ENCODE results near the gene UBL4B.
A peak's percentile ranks its signal among the peaks of the same experiment; 100 is the strongest.

UBL4B gene

GRCh38 chr1:110112656-110113055, 413 bp downstream of the UBL4B start:
- no peak overlapping the region for H3K4me3 ChIP-seq (ENCODE audit: low read depth, low read length)

- H3K4me3 ChIP-seq (ENCODE audit: low read depth, low read length), result no peak overlapping the region
Observed at GRCh38 chr1:110113551-110113950, 1.3 kb downstream of the UBL4B start.

- no peak overlapping the region for H3K4me3 ChIP-seq (ENCODE audit: low read depth, low read length)
Observed at GRCh38 chr1:110114173-110114572, 1.9 kb downstream of the UBL4B start.

GRCh38 chr1:110114784-110115183, 2.5 kb downstream of the UBL4B start:
- H3K4me3 ChIP-seq (ENCODE audit: low read depth, low read length), result no peak overlapping the region

- H3K4me3 ChIP-seq (ENCODE audit: low read depth, low read length), result no peak overlapping the region
Observed at GRCh38 chr1:110118636-110119396, 6.6 kb downstream of the UBL4B start.

- no peak overlapping the region for H3K4me3 ChIP-seq (ENCODE audit: low read depth, low read length)
Observed at GRCh38 chr1:110119843-110120242, 7.6 kb downstream of the UBL4B start.

- no peak overlapping the region for H3K4me3 ChIP-seq (ENCODE audit: low read depth, low read length)
Observed at GRCh38 chr1:110120960-110121561, 8.8 kb downstream of the UBL4B start.

GRCh38 chr1:110123224-110123623, 11.0 kb downstream of the UBL4B start:
- no peak overlapping the region for H3K4me3 ChIP-seq (ENCODE audit: low read depth, low read length)

- H3K4me3 ChIP-seq (ENCODE audit: low read depth, low read length), result no peak overlapping the region
Observed at GRCh38 chr1:110125810-110126209, 13.6 kb downstream of the UBL4B start.

- H3K4me3 ChIP-seq (ENCODE audit: low read depth, low read length), result no peak overlapping the region
Observed at GRCh38 chr1:110130113-110130591, 17.9 kb downstream of the UBL4B start.

- no peak overlapping the region for H3K4me3 ChIP-seq (ENCODE audit: low read depth, low read length)
Observed at GRCh38 chr1:110130989-110131388, 18.7 kb downstream of the UBL4B start.

- no peak overlapping the region for H3K4me3 ChIP-seq (ENCODE audit: low read depth, low read length)
Observed at GRCh38 chr1:110132682-110133081, 20.4 kb downstream of the UBL4B start.

- no peak overlapping the region for H3K4me3 ChIP-seq (ENCODE audit: low read depth, low read length)
Observed at GRCh38 chr1:110133436-110133835, 21.2 kb downstream of the UBL4B start.

GRCh38 chr1:110134050-110134595, 21.9 kb downstream of the UBL4B start:
- H3K4me3 ChIP-seq (ENCODE audit: low read depth, low read length), result no peak overlapping the region

GRCh38 chr1:110135246-110135645, 23.0 kb downstream of the UBL4B start:
- no peak overlapping the region for H3K4me3 ChIP-seq (ENCODE audit: low read depth, low read length)

GRCh38 chr1:110135666-110136065, 23.4 kb downstream of the UBL4B start:
- no peak overlapping the region for H3K4me3 ChIP-seq (ENCODE audit: low read depth, low read length)

- no peak overlapping the region for H3K4me3 ChIP-seq (ENCODE audit: low read depth, low read length)
Observed at GRCh38 chr1:110136911-110137310, 24.7 kb downstream of the UBL4B start.

- no peak overlapping the region for H3K4me3 ChIP-seq (ENCODE audit: low read depth, low read length)
Observed at GRCh38 chr1:110138956-110139355, 26.7 kb downstream of the UBL4B start.

- no peak overlapping the region for H3K4me3 ChIP-seq (ENCODE audit: low read depth, low read length)
Observed at GRCh38 chr1:110144366-110144765, 32.1 kb downstream of the UBL4B start.

GRCh38 chr1:110148961-110149360, 36.7 kb downstream of the UBL4B start:
- no peak overlapping the region for H3K4me3 ChIP-seq (ENCODE audit: low read depth, low read length)

- H3K4me3 ChIP-seq (ENCODE audit: low read depth, low read length), result peak within 1 kb of the TSS; percentile 38
Observed at GRCh38 chr1:110150330-110151174, 38.3 kb downstream of the UBL4B start, which contains the start of gene SLC6A17. TSS of gene SLC6A17 (plus strand) at chr1:110150494. CDS start at chr1:110166930, 16,436 bp downstream.

All from iPS-11a (cell line).